Measurements from ENCODE around the gene TSPAN11.

TSPAN11 gene

GRCh38 chr12:30962047-30962446 lies 35.5 kb downstream of the TSPAN11 start:
- DNase-seq = no peak

GRCh38 chr12:30963709-30964564 lies 37.4 kb downstream of the TSPAN11 start:
- DNase-seq = no peak

GRCh38 chr12:30964896-30965612 lies 38.5 kb downstream of the TSPAN11 start:
- DNase-seq = no peak

GRCh38 chr12:30965613-30965985 lies 39.1 kb downstream of the TSPAN11 start:
- DNase-seq = no peak

GRCh38 chr12:30967026-30967425 lies 40.5 kb downstream of the TSPAN11 start:
- DNase-seq = no peak

GRCh38 chr12:30968211-30968610 lies 41.7 kb downstream of the TSPAN11 start:
- DNase-seq = no peak

- no peak for DNase-seq
Observed at GRCh38 chr12:30969006-30969405, 42.5 kb downstream of the TSPAN11 start.

- DNase-seq = no peak
Observed at GRCh38 chr12:30969606-30970395, 43.3 kb downstream of the TSPAN11 start.

- DNase-seq = no peak
Observed at GRCh38 chr12:30970559-30971197, 44.1 kb downstream of the TSPAN11 start.

GRCh38 chr12:30972035-30972434 lies 45.5 kb downstream of the TSPAN11 start:
- no peak for DNase-seq

- no peak for DNase-seq
Observed at GRCh38 chr12:30973175-30973574, 46.6 kb downstream of the TSPAN11 start.

- DNase-seq = no peak
Observed at GRCh38 chr12:30973830-30974229, 47.3 kb downstream of the TSPAN11 start.

- no peak for DNase-seq
Observed at GRCh38 chr12:30974746-30975500, 48.4 kb downstream of the TSPAN11 start.

GRCh38 chr12:30975581-30975980 lies 49.0 kb downstream of the TSPAN11 start:
- no peak for DNase-seq

GRCh38 chr12:30976206-30976605 lies 49.7 kb downstream of the TSPAN11 start:
- no peak for DNase-seq

- no peak for DNase-seq
Observed at GRCh38 chr12:30977124-30977523, 50.6 kb downstream of the TSPAN11 start.

GRCh38 chr12:30977537-30978349 lies 51.2 kb downstream of the TSPAN11 start:
- no peak for DNase-seq

GRCh38 chr12:30978639-30979038 lies 52.1 kb downstream of the TSPAN11 start:
- DNase-seq = no peak

- DNase-seq = no peak
Observed at GRCh38 chr12:30979371-30980259, 53.1 kb downstream of the TSPAN11 start.
